RWPE2 (cell line): ENCODE data around the gene COTL1.

Experiments used
- ATAC-seq: fragments of 200-7000 bp; cut with Tn5 transposase; 3 replicates; pipeline ENCODE4 v1.9.1; 2021; ENCODE audit warnings: low read depth
- DNase-seq: peaks from one replicate; pipeline ENCODE4 v3.0.0-alpha.2; 2020; ENCODE audit warnings: low spot score
- H3K27ac ChIP-seq: fragments of 450-650 bp; 2 replicates; pipeline ENCODE4 v1.5.1; 2017; ENCODE audit warnings: mild to moderate bottlenecking; ENCODE audit not compliant: poor library complexity, severe bottlenecking
- H3K27me3 ChIP-seq: fragments of 250-450 bp; sonication (Bioruptor Pico); 2 replicates; pipeline ENCODE4 v1.5.1; 2021; ENCODE audit warnings: mild to moderate bottlenecking, moderate library complexity; ENCODE audit not compliant: insufficient read depth, poor library complexity, severe bottlenecking
- H3K36me3 ChIP-seq: fragments of 250-450 bp; sonication (Bioruptor Pico); 2 replicates; pipeline ENCODE4 v1.5.1; 2020; ENCODE audit warnings: low read depth, mild to moderate bottlenecking, moderate library complexity
- H3K4me1 ChIP-seq: fragments of 250-450 bp; sonication (Bioruptor Pico); 2 replicates; pipeline ENCODE4 v1.5.1; 2021; ENCODE audit warnings: mild to moderate bottlenecking, moderate library complexity; ENCODE audit not compliant: insufficient read depth, poor library complexity, severe bottlenecking
- H3K4me3 ChIP-seq: fragments of 250-450 bp; sonication (Bioruptor Pico); 2 replicates; pipeline ENCODE4 v1.5.1; 2021; ENCODE audit warnings: mild to moderate bottlenecking, moderate library complexity; ENCODE audit not compliant: severe bottlenecking
- H3K9me3 ChIP-seq: fragments of 250-450 bp; sonication (Bioruptor Pico); 2 replicates; pipeline ENCODE4 v1.5.1; 2021; ENCODE audit warnings: mild to moderate bottlenecking, moderate library complexity; ENCODE audit not compliant: severe bottlenecking
- CTCF ChIP-seq: fragments of 450-650 bp; IDR thresholded peaks from one replicate; pipeline ENCODE4 v1.5.1; 2017; ENCODE audit warnings: mild to moderate bottlenecking, moderate library complexity; ENCODE audit not compliant: poor library complexity, severe bottlenecking

Gene COTL1

DNA sequence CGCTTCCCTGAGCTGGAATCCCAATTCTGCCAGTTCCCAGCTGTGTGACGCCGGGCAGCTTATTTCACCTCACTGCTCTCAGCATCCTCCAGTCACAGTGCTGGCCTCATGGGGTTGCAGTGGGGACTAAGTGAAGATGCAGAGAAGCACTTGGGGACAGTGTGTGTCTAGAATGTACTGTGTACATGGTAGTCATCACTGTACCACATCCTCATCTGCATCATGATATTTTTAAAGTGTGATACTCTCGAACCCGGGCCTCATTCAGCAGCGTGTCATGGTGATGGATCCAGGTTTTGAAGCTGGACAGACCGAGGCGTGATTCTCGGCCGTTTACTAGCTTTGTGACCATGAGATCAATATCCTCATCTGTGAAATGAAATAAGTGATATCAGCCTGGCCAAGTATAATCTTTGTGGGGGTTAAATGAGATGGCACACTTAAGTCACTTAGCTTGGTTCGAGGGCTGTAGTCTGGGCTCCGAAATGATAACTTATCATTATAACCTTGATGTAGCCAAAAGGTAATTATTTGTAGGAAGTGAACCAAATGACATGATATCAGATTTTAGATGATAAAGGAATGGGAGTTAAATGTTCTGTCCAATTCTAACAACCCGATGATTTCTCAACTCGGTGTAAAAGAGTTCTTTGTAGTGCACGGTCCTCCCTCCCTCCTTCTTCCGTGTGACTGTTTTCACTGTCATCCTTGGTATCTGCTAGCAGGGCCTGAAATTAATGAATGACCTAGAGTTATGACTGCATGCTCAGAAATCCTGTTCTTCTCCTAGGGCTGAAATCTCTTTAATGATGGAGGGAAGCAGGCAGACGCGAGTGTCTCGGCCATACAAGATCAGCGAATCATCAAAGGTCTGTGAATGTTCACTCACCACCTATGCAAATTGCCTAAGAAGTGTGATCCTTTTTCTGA, 32.4 kb upstream of the COTL1 start:
- no peak for TF ChIP-seq CTCF
- DNase-seq, result no peak
- no peak overlapping the region for H3K4me3 ChIP-seq
- ATAC-seq, result peak; percentile 40; the same call in 2 of the 3 replicates
- no peaks in the 10 kb centered on the region for H3K27me3 ChIP-seq
- H3K9me3 ChIP-seq, result no peaks in the 10 kb centered on the region
- H3K36me3 ChIP-seq, result peaks cover 50% of the 10 kb centered on the region
- no peaks in the 10 kb centered on the region for H3K4me1 ChIP-seq
- H3K27ac ChIP-seq, result no peak overlapping the region

DNA sequence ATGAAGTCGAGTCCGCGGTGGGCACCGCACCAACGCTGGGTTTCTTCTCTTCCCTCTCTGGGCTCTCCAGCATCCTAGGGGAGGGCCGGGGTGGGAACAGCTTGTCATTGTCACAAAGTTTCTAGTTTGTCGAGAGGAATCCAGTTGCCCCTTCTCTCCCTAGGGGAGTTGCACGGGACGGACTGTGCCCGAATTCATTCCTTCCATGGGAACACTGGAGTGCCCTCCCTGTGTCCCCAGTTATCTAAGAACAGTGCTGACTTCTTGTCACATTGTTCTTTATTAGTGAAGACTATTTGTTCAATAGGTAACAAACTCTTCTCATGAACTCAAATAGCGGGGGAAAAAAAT, 31.6 kb upstream of the COTL1 start:
- ATAC-seq (no peak), DNase-seq (no peak)
- Histone ChIP-seq H3K4me1 (peaks cover under 1% of the 10 kb centered on the region), H3K27me3 (no peaks in the 10 kb centered on the region), H3K4me3 (peak overlapping the region; percentile 92), H3K27ac (no peak overlapping the region), H3K9me3 (no peaks in the 10 kb centered on the region), H3K36me3 (peaks cover 41% of the 10 kb centered on the region)
- TF ChIP-seq CTCF, result no peak

GRCh38 chr16:84648595-84649510, 31.0 kb upstream of the COTL1 start:
- TF ChIP-seq CTCF, result no peak
- peaks cover 35% of the 10 kb centered on the region for H3K36me3 ChIP-seq
- H3K4me1 ChIP-seq, result peaks cover 7% of the 10 kb centered on the region
- H3K27me3 ChIP-seq, result no peaks in the 10 kb centered on the region
- ATAC-seq (peak; percentile 64), DNase-seq (no peak)
- H3K4me3 ChIP-seq, result peak overlapping the region; percentile 92
- peak overlapping the region; percentile 53 for H3K27ac ChIP-seq
- no peaks in the 10 kb centered on the region for H3K9me3 ChIP-seq

GRCh38 chr16:84647828-84648594, 30.1 kb upstream of the COTL1 start, which contains the start of gene KLHL36:
Gene KLHL36, plus strand, starts transcription at chr16:84648511. Its CDS starts 2,357 bp downstream, at chr16:84650868.
- peaks cover 16% of the 10 kb centered on the region for H3K4me1 ChIP-seq
- H3K27ac ChIP-seq, result peak within 1 kb of the TSS; percentile 53
- H3K9me3 ChIP-seq, result no peaks in the 10 kb centered on the region
- TF ChIP-seq CTCF, result no peak
- H3K36me3 ChIP-seq, result peaks cover 27% of the 10 kb centered on the region
- peak; percentile 61 for ATAC-seq
- no peak for DNase-seq
- H3K27me3 ChIP-seq, result no peaks in the 10 kb centered on the region
- peak within 1 kb of the TSS; percentile 92 for H3K4me3 ChIP-seq
